Body of pancreas (tissue), 4 donors: ENCODE results near the gene MMP3.

Experiments used
- POLR2A ChIP-seq, 3 donors: fragments of 450-650 bp; IDR thresholded peaks; one replicate each; pipeline ENCODE4 v1.6.1; 2016; ENCODE audit warnings: antibody characterized with exemption in 3 of 3, mild to moderate bottlenecking in 2 of 3
- TF ChIP-seq, protein P1 (sequence below), 7 experiments: fragments of 450-650 bp in 4 of 7; fragments of 200-600 bp in 3 of 7; sonication (generic) in 3 of 7; IDR thresholded peaks; one replicate each; pipeline ENCODE4 v1.5.1; 2016 to 2019; ENCODE audit warnings: antibody characterized with exemption in 7 of 7

DNA sequence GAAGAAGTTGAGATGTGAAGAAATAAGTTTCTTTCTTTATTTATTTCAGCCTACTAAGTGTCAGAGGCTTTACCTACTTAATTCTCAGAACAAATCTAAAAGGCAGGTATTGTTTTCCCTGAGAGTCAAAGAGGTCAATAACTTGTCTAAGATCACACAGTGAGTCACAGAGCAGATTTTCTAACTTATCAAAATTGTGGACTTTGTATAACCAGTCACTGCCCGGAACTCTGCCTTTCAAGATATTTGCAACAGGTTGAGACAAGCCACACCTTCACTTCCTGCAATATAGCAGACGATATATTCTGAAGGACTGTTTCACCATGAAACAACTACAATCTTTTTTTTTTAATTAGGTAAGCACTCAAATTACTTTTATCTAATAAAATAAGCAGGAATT lies 10.5 kb upstream of the MMP3 start:
- TF ChIP-seq, protein P1, sequence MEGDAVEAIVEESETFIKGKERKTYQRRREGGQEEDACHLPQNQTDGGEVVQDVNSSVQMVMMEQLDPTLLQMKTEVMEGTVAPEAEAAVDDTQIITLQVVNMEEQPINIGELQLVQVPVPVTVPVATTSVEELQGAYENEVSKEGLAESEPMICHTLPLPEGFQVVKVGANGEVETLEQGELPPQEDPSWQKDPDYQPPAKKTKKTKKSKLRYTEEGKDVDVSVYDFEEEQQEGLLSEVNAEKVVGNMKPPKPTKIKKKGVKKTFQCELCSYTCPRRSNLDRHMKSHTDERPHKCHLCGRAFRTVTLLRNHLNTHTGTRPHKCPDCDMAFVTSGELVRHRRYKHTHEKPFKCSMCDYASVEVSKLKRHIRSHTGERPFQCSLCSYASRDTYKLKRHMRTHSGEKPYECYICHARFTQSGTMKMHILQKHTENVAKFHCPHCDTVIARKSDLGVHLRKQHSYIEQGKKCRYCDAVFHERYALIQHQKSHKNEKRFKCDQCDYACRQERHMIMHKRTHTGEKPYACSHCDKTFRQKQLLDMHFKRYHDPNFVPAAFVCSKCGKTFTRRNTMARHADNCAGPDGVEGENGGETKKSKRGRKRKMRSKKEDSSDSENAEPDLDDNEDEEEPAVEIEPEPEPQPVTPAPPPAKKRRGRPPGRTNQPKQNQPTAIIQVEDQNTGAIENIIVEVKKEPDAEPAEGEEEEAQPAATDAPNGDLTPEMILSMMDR (IDR thresholded peaks at IDR 0.05), result no peak
- no peak for TF ChIP-seq POLR2A (IDR thresholded peaks at IDR 0.05)
